PC-3 (cell line): ENCODE results near the gene ADRB2. TPM values are rescaled to one million over a fixed set of nuclear protein-coding genes. Genes with fewer than 3 reads are reported as not detected.

Experiments
- ATAC-seq: fragments of 200-7000 bp; cut with Tn5 transposase; 2 replicates; pipeline ENCODE4 v1.9.1; 2020; ENCODE audit warnings: mild to moderate bottlenecking, moderate library complexity
- BruUV-seq: library from RNA; stranded (reverse); fragments of 400-500 nt; replicated peaks from 2 replicates; lab custom pipeline; 2021; lab: Mats Ljungman, UMichigan
- CTCF ChIA-PET: fragments of 300-600 bp; sonication (Branson Sonifier 250); formaldehyde crosslinking; loops from one replicate; lab custom pipeline; 2022; ENCODE audit warnings: antibody characterized with exemption; lab: Charles Lee
- POLR2A ChIA-PET: fragments of 300-600 bp; sonication (Branson Sonifier 250); formaldehyde crosslinking; loops from one replicate; lab custom pipeline; 2022; ENCODE audit warnings: antibody characterized with exemption; ENCODE audit not compliant: unreplicated experiment; lab: Charles Lee
- DNase-seq: peaks from one replicate; pipeline ENCODE4 v3.0.0-alpha.2; 2015
- H2AFZ ChIP-seq: fragments of 300-600 bp; sonication (generic); 2 replicates; pipeline ENCODE4 v1.6.0; 2016; ENCODE audit warnings: antibody characterized with exemption, low read length
- H3F3A ChIP-seq: fragments of 300-600 bp; sonication (generic); one replicate; pipeline ENCODE4 v1.6.0; 2017; ENCODE audit warnings: antibody characterized with exemption, low read length, control low read depth, mild to moderate bottlenecking; ENCODE audit not compliant: unreplicated experiment
- H3K27ac ChIP-seq: fragments of 300-600 bp; sonication (generic); 2 replicates; pipeline ENCODE4 v1.5.1; 2016; ENCODE audit warnings: mild to moderate bottlenecking, low read length
- H3K27me3 ChIP-seq: fragments of 300-600 bp; sonication (generic); 2 replicates; pipeline ENCODE4 v1.6.1; 2016; ENCODE audit warnings: low read length, mixed read lengths
- H3K36me3 ChIP-seq: fragments of 300-600 bp; sonication (generic); 2 replicates; pipeline ENCODE4 v1.6.1; 2016; ENCODE audit warnings: low read depth, mixed run types, low read length, mixed read lengths
- H3K4me1 ChIP-seq: fragments of 300-600 bp; sonication (generic); 2 replicates; pipeline ENCODE4 v1.5.1; 2016; ENCODE audit warnings: low read length; ENCODE audit not compliant: insufficient read depth
- H3K4me2 ChIP-seq: fragments of 300-600 bp; sonication (generic); 2 replicates; pipeline ENCODE4 v1.6.0; 2016; ENCODE audit warnings: low read length
- H3K4me3 ChIP-seq: fragments of 300-600 bp; sonication (generic); 2 replicates; pipeline ENCODE4 v1.5.1; 2016; ENCODE audit warnings: mild to moderate bottlenecking, low read length, mixed read lengths
- H3K79me2 ChIP-seq: fragments of 300-600 bp; sonication (generic); 2 replicates; pipeline ENCODE4 v1.6.1; 2017; ENCODE audit warnings: low read length, mixed read lengths
- H3K9ac ChIP-seq: fragments of 300-600 bp; sonication (generic); 2 replicates; pipeline ENCODE4 v1.6.0; 2016; ENCODE audit warnings: mild to moderate bottlenecking, low read length
- H3K9me2 ChIP-seq: fragments of 300-600 bp; sonication (generic); replicated peaks from 2 replicates; pipeline ENCODE4 v1.6.1; 2016; ENCODE audit warnings: mixed run types, low read length, mixed read lengths
- H3K9me3 ChIP-seq: fragments of 300-600 bp; sonication (generic); 2 replicates; pipeline ENCODE4 v1.6.1; 2016; ENCODE audit warnings: low read length, mixed read lengths
- H4K20me1 ChIP-seq: fragments of 300-600 bp; sonication (generic); 2 replicates; pipeline ENCODE4 v1.6.1; 2016; ENCODE audit warnings: low read length, mixed read lengths
- CTCF ChIP-seq: fragments of 300-600 bp; sonication (generic); conservative IDR thresholded peaks from 2 replicates; pipeline ENCODE4 v1.5.1; 2017; ENCODE audit warnings: antibody characterized with exemption, low read depth, mild to moderate bottlenecking, low read length
- EZH2 ChIP-seq: fragments of 300-600 bp; sonication (generic); IDR thresholded peaks from one replicate; pipeline ENCODE4 v1.6.1; 2017; ENCODE audit warnings: antibody characterized with exemption, mild to moderate bottlenecking, low read length; ENCODE audit not compliant: unreplicated experiment
- EZH2phosphoT487 ChIP-seq: fragments of 300-600 bp; sonication (generic); IDR thresholded peaks from 2 replicates; pipeline ENCODE4 v1.6.1; 2018; ENCODE audit warnings: mild to moderate bottlenecking, antibody characterized with exemption, low read length, borderline replicate concordance
- intact Hi-C: fragments of 100-400 bp; cut with micrococcal nuclease; formaldehyde crosslinking; loops from 2 replicates; pipeline ENCODE4 v1.9.0; 2023
- total RNA-seq: library from RNA; depleted of rRNA; stranded (reverse); fragments of >200 nt; gene quantifications from 2 replicates; pipeline ENCODE4 v1.2.3, GENCODE V29; 2014

The ADRB2 gene
- total RNA-seq, 1 experiment from 2014 or later, result 41.1 TPM

- no peak for DNase-seq
- ChIA-PET POLR2A (no interaction called here), CTCF (no interaction called here)
- intact Hi-C loops, result no loop called here
- Histone ChIP-seq H3K9me3 (no peaks in the 10 kb centered on the region), H2AFZ (no peak overlapping the region), H3K36me3 (no peaks in the 10 kb centered on the region), H3K9me2 (no peaks in the 10 kb centered on the region), H3K4me3 (no peak overlapping the region), H3K79me2 (no peaks in the 10 kb centered on the region), H3F3A (no peaks in the 10 kb centered on the region), H4K20me1 (no peaks in the 10 kb centered on the region), H3K4me2 (no peak overlapping the region), H3K27me3 (no peaks in the 10 kb centered on the region), H3K27ac (no peak overlapping the region), H3K4me1 (no peaks in the 10 kb centered on the region), H3K9ac (no peak overlapping the region)
- TF ChIP-seq EZH2 (no peak), CTCF (no peak), EZH2phosphoT487 (no peak)
- BruUV-seq, result no TSS peak
- no peak for ATAC-seq
Measured at GRCh38 chr5:148816782-148817181, 9.6 kb upstream of the ADRB2 start.

GRCh38 chr5:148817606-148818005 is 8.8 kb upstream of the ADRB2 start:
- CTCF ChIA-PET, result no interaction called here
- no peaks in the 10 kb centered on the region for H3K4me1 ChIP-seq
- ATAC-seq (no peak), DNase-seq (no peak)
- H2AFZ ChIP-seq, result no peak overlapping the region
- no peaks in the 10 kb centered on the region for H4K20me1 ChIP-seq
- H3K27me3 ChIP-seq, result no peaks in the 10 kb centered on the region
- no peaks in the 10 kb centered on the region for H3F3A ChIP-seq
- TF ChIP-seq CTCF (no peak), EZH2phosphoT487 (no peak), EZH2 (no peak)
- no peaks in the 10 kb centered on the region for H3K36me3 ChIP-seq
- H3K9ac ChIP-seq, result no peak overlapping the region
- H3K27ac ChIP-seq, result no peak overlapping the region
- POLR2A ChIA-PET, result no interaction called here
- no peaks in the 10 kb centered on the region for H3K79me2 ChIP-seq
- no peak overlapping the region for H3K4me2 ChIP-seq
- no peaks in the 10 kb centered on the region for H3K9me3 ChIP-seq
- no peak overlapping the region for H3K4me3 ChIP-seq
- no TSS peak for BruUV-seq
- no peaks in the 10 kb centered on the region for H3K9me2 ChIP-seq
- intact Hi-C loops, result no loop called here

GRCh38 chr5:148820461-148821395 is 5.7 kb upstream of the ADRB2 start:
- no TSS peak for BruUV-seq
- H4K20me1 ChIP-seq, result no peaks in the 10 kb centered on the region
- no peaks in the 10 kb centered on the region for H3K9me2 ChIP-seq
- POLR2A ChIA-PET, result no interaction called here
- H3K36me3 ChIP-seq, result no peaks in the 10 kb centered on the region
- H3K4me3 ChIP-seq, result no peak overlapping the region
- no peak overlapping the region for H3K9ac ChIP-seq
- peak; percentile 84 for DNase-seq
- H3K4me1 ChIP-seq, result peaks cover 11% of the 10 kb centered on the region
- H2AFZ ChIP-seq, result peak overlapping the region; percentile 34; the same call in 1 of the 2 replicates
- H3K79me2 ChIP-seq, result no peaks in the 10 kb centered on the region
- intact Hi-C loops, result loop anchor here (1.0 kb wide), 2 partner anchors 79 to 294 kb away; no protein-coding TSS in a partner anchor
- no peak overlapping the region for H3K4me2 ChIP-seq
- TF ChIP-seq EZH2 (no peak), EZH2phosphoT487 (no peak), CTCF (peak; percentile 98)
- ATAC-seq, result peak; percentile 56
- CTCF ChIA-PET, result interaction anchor here (0.7 to 1.8 kb wide), 11 partner anchors 10 to 294 kb away, joined by 3 to 13 read pairs (median 5); no protein-coding TSS in a partner anchor
- H3K27me3 ChIP-seq, result no peaks in the 10 kb centered on the region
- no peaks in the 10 kb centered on the region for H3K9me3 ChIP-seq
- no peak overlapping the region for H3K27ac ChIP-seq
- no peaks in the 10 kb centered on the region for H3F3A ChIP-seq
